ENCODE measurements around the gene ARHGEF18. TPM values are rescaled to one million over a fixed set of nuclear protein-coding genes. Genes with fewer than 3 reads are reported as not detected.

Gene ARHGEF18
- total RNA-seq, 1 donor from 2014 or later: 44.6 TPM

DNA sequence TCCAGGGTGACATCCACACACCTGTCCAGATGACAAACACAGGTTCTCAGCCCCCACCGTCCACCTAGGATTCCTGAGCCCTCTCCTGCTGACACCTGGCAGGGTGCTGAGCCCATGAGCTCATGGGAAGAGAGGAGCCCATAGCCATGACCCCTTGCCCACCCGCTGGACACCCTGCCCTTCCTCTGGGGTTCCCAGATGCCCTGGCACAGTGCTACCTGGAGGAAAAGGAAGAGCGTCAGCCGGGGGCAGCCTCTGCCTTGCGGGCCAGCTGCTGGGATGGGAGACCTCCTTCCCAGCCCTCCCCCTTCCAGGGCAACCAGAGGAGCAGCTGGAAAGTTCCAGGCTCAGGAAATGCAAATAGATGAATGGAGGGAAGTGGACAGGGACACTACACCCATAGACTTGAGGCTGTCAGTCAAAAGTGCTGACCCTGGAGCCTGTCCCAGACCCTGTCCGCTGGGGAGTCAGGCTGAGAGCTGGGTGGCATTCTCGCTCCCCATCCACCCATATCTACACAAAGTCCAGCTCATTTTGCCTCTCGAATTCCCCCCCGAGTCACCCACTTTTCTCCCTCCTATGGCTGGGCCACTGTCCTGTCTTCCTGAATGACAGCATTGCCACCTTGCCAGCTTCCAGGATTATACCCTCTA is 12.3 kb upstream of the ARHGEF18 start:
- no peak for DNase-seq (ENCODE audit: low read depth)
- H3K27ac Mint-ChIP-seq (ENCODE audit: unreplicated experiment): no peak overlapping the region
- Histone ChIP-seq H3K4me1 (ENCODE audit: insufficient read depth, low read length) (no peaks in the 10 kb centered on the region), H3K4me3 (ENCODE audit: insufficient read depth, low read depth, low read length) (no peak overlapping the region), H3K27ac (ENCODE audit: low read depth, low read length) (no peak overlapping the region), H2AFZ (ENCODE audit: low read depth, low read length) (no peak overlapping the region), H3K79me2 (ENCODE audit: insufficient read depth, low read length) (no peaks in the 10 kb centered on the region), H4K20me1 (ENCODE audit: insufficient read depth, low read length) (no peaks in the 10 kb centered on the region), H3K9me3 (ENCODE audit: insufficient read depth, low read depth, low read length) (peaks cover 4% of the 10 kb centered on the region), H3K9ac (ENCODE audit: low read length) (no peak overlapping the region), H3K27me3 (ENCODE audit: insufficient read depth, low read length) (no peaks in the 10 kb centered on the region), H3K4me2 (ENCODE audit: low read length) (no peak overlapping the region), H3K36me3 (ENCODE audit: insufficient read depth, low read length) (no peaks in the 10 kb centered on the region)
- H3K9me3 Mint-ChIP-seq (ENCODE audit: unreplicated experiment): no peaks in the 10 kb centered on the region
- H3K27me3 Mint-ChIP-seq (ENCODE audit: low read depth, unreplicated experiment): peaks cover 18% of the 10 kb centered on the region
- TF ChIP-seq EZH2 (IDR thresholded peaks at IDR 0.05; ENCODE audit: insufficient read depth, low read length): no peak
- TF ChIP-seq, protein P1, sequence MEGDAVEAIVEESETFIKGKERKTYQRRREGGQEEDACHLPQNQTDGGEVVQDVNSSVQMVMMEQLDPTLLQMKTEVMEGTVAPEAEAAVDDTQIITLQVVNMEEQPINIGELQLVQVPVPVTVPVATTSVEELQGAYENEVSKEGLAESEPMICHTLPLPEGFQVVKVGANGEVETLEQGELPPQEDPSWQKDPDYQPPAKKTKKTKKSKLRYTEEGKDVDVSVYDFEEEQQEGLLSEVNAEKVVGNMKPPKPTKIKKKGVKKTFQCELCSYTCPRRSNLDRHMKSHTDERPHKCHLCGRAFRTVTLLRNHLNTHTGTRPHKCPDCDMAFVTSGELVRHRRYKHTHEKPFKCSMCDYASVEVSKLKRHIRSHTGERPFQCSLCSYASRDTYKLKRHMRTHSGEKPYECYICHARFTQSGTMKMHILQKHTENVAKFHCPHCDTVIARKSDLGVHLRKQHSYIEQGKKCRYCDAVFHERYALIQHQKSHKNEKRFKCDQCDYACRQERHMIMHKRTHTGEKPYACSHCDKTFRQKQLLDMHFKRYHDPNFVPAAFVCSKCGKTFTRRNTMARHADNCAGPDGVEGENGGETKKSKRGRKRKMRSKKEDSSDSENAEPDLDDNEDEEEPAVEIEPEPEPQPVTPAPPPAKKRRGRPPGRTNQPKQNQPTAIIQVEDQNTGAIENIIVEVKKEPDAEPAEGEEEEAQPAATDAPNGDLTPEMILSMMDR (IDR thresholded peaks at IDR 0.05; ENCODE audit: insufficient read depth, low read depth, low read length): no peak
- H3K4me3 Mint-ChIP-seq (ENCODE audit: unreplicated experiment): no peak overlapping the region
- FAIRE-seq: no peak
- H3K36me3 Mint-ChIP-seq (ENCODE audit: low read depth, unreplicated experiment): no peaks in the 10 kb centered on the region
- H3K4me1 Mint-ChIP-seq (ENCODE audit: low read depth, unreplicated experiment): peaks cover 4% of the 10 kb centered on the region

GRCh38 chr19:7337380-7338194 is 11.2 kb upstream of the ARHGEF18 start:
- TF ChIP-seq, protein P1 (IDR thresholded peaks at IDR 0.05; ENCODE audit: insufficient read depth, low read depth, low read length): no peak
- no peak for TF ChIP-seq EZH2 (IDR thresholded peaks at IDR 0.05; ENCODE audit: insufficient read depth, low read length)
- FAIRE-seq (no peak), DNase-seq (ENCODE audit: low read depth) (no peak)
- H3K4me2 ChIP-seq (ENCODE audit: low read length): no peak overlapping the region
- H3K4me1 ChIP-seq (ENCODE audit: insufficient read depth, low read length): no peaks in the 10 kb centered on the region
- no peak overlapping the region for H3K4me3 ChIP-seq (ENCODE audit: insufficient read depth, low read depth, low read length)
- no peaks in the 10 kb centered on the region for H3K79me2 ChIP-seq (ENCODE audit: insufficient read depth, low read length)
- no peak overlapping the region for H2AFZ ChIP-seq (ENCODE audit: low read depth, low read length)
- Mint-ChIP-seq H3K27me3 (ENCODE audit: low read depth, unreplicated experiment) (peaks cover 18% of the 10 kb centered on the region), H3K9me3 (ENCODE audit: unreplicated experiment) (no peaks in the 10 kb centered on the region), H3K36me3 (ENCODE audit: low read depth, unreplicated experiment) (no peaks in the 10 kb centered on the region), H3K27ac (ENCODE audit: unreplicated experiment) (no peak overlapping the region), H3K4me3 (ENCODE audit: unreplicated experiment) (no peak overlapping the region), H3K4me1 (ENCODE audit: low read depth, unreplicated experiment) (peaks cover 4% of the 10 kb centered on the region)
- H3K9ac ChIP-seq (ENCODE audit: low read length): no peak overlapping the region
- H3K36me3 ChIP-seq (ENCODE audit: insufficient read depth, low read length): no peaks in the 10 kb centered on the region
- no peak overlapping the region for H3K27ac ChIP-seq (ENCODE audit: low read depth, low read length)
- no peaks in the 10 kb centered on the region for H4K20me1 ChIP-seq (ENCODE audit: insufficient read depth, low read length)
- H3K27me3 ChIP-seq (ENCODE audit: insufficient read depth, low read length): no peaks in the 10 kb centered on the region
- peaks cover 4% of the 10 kb centered on the region for H3K9me3 ChIP-seq (ENCODE audit: insufficient read depth, low read depth, low read length)
